Measurements from ENCODE around the gene FGFRL1.

GRCh38 chr4:1061760-1062159 is 50.3 kb downstream of the FGFRL1 start:
- TF ChIP-seq SUZ12 (IDR thresholded peaks at IDR 0.05; ENCODE audit: extremely low read depth, insufficient read depth, insufficient read length) = no peak
- TF ChIP-seq ZNF274 (IDR thresholded peaks at IDR 0.05; ENCODE audit: low read depth, low read length) = no peak
- TF ChIP-seq YY1 (IDR thresholded peaks at IDR 0.05; ENCODE audit: insufficient read depth, insufficient read length) = no peak
